HepG2 (cell line): ENCODE measurements around the gene PRAC1. TPM values are rescaled to one million over a fixed set of nuclear protein-coding genes. Genes with fewer than 3 reads are reported as not detected.

Source experiments
- EZH2 ChIP-seq: conservative IDR thresholded peaks from 2 replicates; pipeline ENCODE4 v1.6.1; 2012; ENCODE audit warnings: mild to moderate bottlenecking, low read depth, low read length, moderate library complexity
- GABPB1 ChIP-seq: IDR thresholded peaks from 2 replicates; pipeline ENCODE4 v1.6.1; 2016; ENCODE audit warnings: mild to moderate bottlenecking, missing genetic modification reagents, moderate library complexity, missing compliant biosample characterization
- GLI4 ChIP-seq: sonication (generic); formaldehyde crosslinking; IDR thresholded peaks from 2 replicates; pipeline ENCODE4 v1.5.1; 2020; ENCODE audit warnings: missing genetic modification reagents, mild to moderate bottlenecking, moderate library complexity, borderline replicate concordance
- HES4 ChIP-seq: sonication (generic); formaldehyde crosslinking; IDR thresholded peaks from 2 replicates; pipeline ENCODE4 v1.9.0; 2021; ENCODE audit warnings: mild to moderate bottlenecking, missing genetic modification reagents, borderline replicate concordance
- KDM1A ChIP-seq: IDR thresholded peaks from 2 replicates; pipeline ENCODE4 v1.6.1; 2016; ENCODE audit warnings: missing compliant biosample characterization
- LCORL ChIP-seq, 2 experiments: fragments of 450-650 bp in 1 of 2; sonication (generic) in 1 of 2; formaldehyde crosslinking in 1 of 2; IDR thresholded peaks; 2 replicates each; pipeline versions ENCODE4 v1.5.0 to v1.6.1; 2017 to 2020; ENCODE audit warnings: antibody characterized with exemption in 1 of 2, missing genetic modification reagents in 1 of 2
- PLRG1 ChIP-seq: fragments of 450-650 bp; conservative IDR thresholded peaks from 2 replicates; pipeline ENCODE4 v1.6.1; 2016
- RFXANK ChIP-seq: IDR thresholded peaks from 2 replicates; pipeline ENCODE4 v1.6.1; 2016
- SKI ChIP-seq: fragments of 450-650 bp; IDR thresholded peaks from one replicate; pipeline ENCODE4 v1.6.1; 2018; ENCODE audit warnings: mild to moderate bottlenecking; ENCODE audit not compliant: partially characterized antibody
- TARDBP ChIP-seq: sonication (generic); formaldehyde crosslinking; IDR thresholded peaks from 2 replicates; pipeline ENCODE4 v1.8.0; 2022; ENCODE audit warnings: mild to moderate bottlenecking, missing genetic modification reagents
- TBL1XR1 ChIP-seq: fragments of 150-350 bp; IDR thresholded peaks from 2 replicates; pipeline ENCODE4 v1.6.1; 2014; ENCODE audit warnings: borderline replicate concordance, low read length; ENCODE audit not compliant: partially characterized antibody
- TMF1 ChIP-seq: sonication (generic); formaldehyde crosslinking; IDR thresholded peaks from 2 replicates; pipeline ENCODE4 v1.8.1; 2022; ENCODE audit warnings: low read depth, missing genetic modification reagents
- ZNF224 ChIP-seq: sonication (generic); formaldehyde crosslinking; IDR thresholded peaks from 2 replicates; pipeline ENCODE4 v1.5.0; 2020; ENCODE audit warnings: mild to moderate bottlenecking, missing genetic modification reagents
- ZNF605 ChIP-seq: sonication (generic); formaldehyde crosslinking; IDR thresholded peaks from 2 replicates; pipeline ENCODE4 v1.8.0; 2022; ENCODE audit warnings: mild to moderate bottlenecking, missing genetic modification reagents
- ZNF644 ChIP-seq: IDR thresholded peaks from 2 replicates; pipeline ENCODE4 v1.6.1; 2016; ENCODE audit warnings: low read depth
- ZSCAN12 ChIP-seq: sonication (generic); formaldehyde crosslinking; IDR thresholded peaks from 2 replicates; pipeline ENCODE4 v1.9.0; 2021; ENCODE audit warnings: mild to moderate bottlenecking, missing genetic modification reagents
- polyA plus RNA-seq, 8 experiments: library from polyadenylated mRNA; depleted of rRNA in 3 of 8; stranded (reverse) in 7 of 8; unstranded in 1 of 8; fragments of >200 nt; fragmentation: Illumina TruSeq in 4 of 8; extraction: Trizol in 4 of 8; gene quantifications; 2 replicates each; pipeline versions ENCODE4 v1.2.1 to v1.2.3, GENCODE V29; 2011 to 2016; ENCODE audit warnings: low read depth in 4 of 8, missing spikeins in 1 of 8, mixed read lengths in 1 of 8; ENCODE audit not compliant: insufficient read depth in 1 of 8
- total RNA-seq, 5 experiments: library from RNA; depleted of rRNA; stranded (reverse); fragments of >200 nt; fragmentation: Illumina TruSeq; extraction: Trizol; gene quantifications; 2 replicates each; pipeline ENCODE4 v1.2.3, GENCODE V29; 2016; ENCODE audit warnings: low read depth in 1 of 5
- TF ChIP-seq, protein P1 (sequence below): sonication (generic); formaldehyde crosslinking; IDR thresholded peaks from 2 replicates; pipeline ENCODE4 v1.5.1; 2020; ENCODE audit warnings: mild to moderate bottlenecking, missing genetic modification reagents, moderate library complexity
- TF ChIP-seq, protein P2 (sequence below): sonication (generic); formaldehyde crosslinking; IDR thresholded peaks from 2 replicates; pipeline ENCODE4 v1.8.1; 2022; ENCODE audit warnings: low read depth, mild to moderate bottlenecking, missing genetic modification reagents
- TF ChIP-seq, protein P3 (sequence below): sonication (generic); formaldehyde crosslinking; conservative IDR thresholded peaks from 2 replicates; pipeline ENCODE4 v1.5.0; 2020; ENCODE audit warnings: missing genetic modification reagents
- TF ChIP-seq, protein P4 (sequence below): sonication (generic); formaldehyde crosslinking; conservative IDR thresholded peaks from 2 replicates; pipeline ENCODE4 v1.4.0; 2020; ENCODE audit warnings: missing genetic modification reagents

Gene PRAC1
- total and polyA plus RNA-seq, 2 of the 13 experiments (the other 11 are each of a cell fraction or from before 2014, with no cell fraction given) = not detected

DNA sequence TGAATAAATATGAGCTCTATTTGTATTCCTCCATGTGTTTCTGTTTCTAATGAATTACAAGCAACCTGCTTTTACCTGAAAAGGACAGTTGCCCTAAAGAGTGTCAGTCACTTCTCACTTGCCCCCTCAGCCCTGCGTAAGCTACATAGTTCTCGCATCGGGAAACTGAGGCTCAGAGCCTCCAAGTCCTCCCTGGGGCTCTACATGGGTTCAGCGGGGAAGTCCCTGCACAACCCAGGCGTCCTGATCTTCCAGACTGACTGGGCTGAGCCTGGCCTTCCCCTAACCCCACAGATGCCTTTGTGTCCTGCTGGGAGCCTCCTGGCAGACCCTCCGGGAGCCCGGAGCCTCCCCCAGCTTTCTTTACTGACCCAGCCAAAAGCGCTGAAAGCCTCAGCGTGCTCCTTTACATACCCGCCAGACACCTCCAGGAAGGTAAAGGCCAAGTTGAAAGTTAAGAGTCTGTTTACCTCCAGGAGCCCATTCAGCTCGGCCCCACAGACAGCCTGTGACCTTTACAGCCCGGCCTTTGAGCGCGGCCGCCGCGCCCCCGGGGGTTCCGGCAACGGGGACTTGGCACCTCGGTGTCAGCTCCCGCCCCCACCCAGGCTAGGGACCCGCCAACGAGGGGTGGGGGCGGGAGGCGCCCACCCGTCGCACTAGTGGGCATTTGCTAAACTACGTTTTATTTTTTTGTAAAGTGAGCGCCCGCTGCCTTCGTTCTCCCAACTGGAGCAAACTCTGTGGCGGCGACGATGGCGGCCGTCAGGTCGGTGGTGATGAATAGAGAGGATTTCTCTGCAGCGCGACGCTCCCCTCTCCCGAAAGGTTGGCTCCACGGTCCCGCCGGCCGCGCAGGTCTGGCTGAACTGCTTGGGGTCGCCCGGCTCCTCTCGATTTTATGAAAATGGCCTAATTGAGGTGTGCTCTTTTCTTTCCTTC, 10.6 kb upstream of the PRAC1 start (continued):
- TF ChIP-seq, protein P1, sequence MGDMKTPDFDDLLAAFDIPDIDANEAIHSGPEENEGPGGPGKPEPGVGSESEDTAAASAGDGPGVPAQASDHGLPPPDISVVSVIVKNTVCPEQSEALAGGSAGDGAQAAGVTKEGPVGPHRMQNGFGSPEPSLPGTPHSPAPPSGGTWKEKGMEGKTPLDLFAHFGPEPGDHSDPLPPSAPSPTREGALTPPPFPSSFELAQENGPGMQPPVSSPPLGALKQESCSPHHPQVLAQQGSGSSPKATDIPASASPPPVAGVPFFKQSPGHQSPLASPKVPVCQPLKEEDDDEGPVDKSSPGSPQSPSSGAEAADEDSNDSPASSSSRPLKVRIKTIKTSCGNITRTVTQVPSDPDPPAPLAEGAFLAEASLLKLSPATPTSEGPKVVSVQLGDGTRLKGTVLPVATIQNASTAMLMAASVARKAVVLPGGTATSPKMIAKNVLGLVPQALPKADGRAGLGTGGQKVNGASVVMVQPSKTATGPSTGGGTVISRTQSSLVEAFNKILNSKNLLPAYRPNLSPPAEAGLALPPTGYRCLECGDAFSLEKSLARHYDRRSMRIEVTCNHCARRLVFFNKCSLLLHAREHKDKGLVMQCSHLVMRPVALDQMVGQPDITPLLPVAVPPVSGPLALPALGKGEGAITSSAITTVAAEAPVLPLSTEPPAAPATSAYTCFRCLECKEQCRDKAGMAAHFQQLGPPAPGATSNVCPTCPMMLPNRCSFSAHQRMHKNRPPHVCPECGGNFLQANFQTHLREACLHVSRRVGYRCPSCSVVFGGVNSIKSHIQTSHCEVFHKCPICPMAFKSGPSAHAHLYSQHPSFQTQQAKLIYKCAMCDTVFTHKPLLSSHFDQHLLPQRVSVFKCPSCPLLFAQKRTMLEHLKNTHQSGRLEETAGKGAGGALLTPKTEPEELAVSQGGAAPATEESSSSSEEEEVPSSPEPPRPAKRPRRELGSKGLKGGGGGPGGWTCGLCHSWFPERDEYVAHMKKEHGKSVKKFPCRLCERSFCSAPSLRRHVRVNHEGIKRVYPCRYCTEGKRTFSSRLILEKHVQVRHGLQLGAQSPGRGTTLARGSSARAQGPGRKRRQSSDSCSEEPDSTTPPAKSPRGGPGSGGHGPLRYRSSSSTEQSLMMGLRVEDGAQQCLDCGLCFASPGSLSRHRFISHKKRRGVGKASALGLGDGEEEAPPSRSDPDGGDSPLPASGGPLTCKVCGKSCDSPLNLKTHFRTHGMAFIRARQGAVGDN (CRISPR knock-in tag) = peak; percentile 43
- TF ChIP-seq KDM1A (CRISPR knock-in tag) (no peak), ZNF605 (no peak; the same call in 1 of the 2 replicates), ZSCAN12 (CRISPR knock-in tag) (no peak), HES4 (CRISPR knock-in tag) (no peak), SKI (peak; percentile 95), LCORL (IDR thresholded peaks at IDR 0.05) (no peak), LCORL (CRISPR knock-in tag; IDR thresholded peaks at IDR 0.05) (0 out of 2 replicates have a peak, but pooled peaks have one; percentile 28), PLRG1 (no peak), RFXANK (CRISPR knock-in tag) (no peak), TARDBP (CRISPR knock-in tag) (no peak), EZH2 (no peak; the same call in none of the 2 replicates), TBL1XR1 (peak; percentile 59), ZNF644 (no peak), TMF1 (CRISPR knock-in tag) (no peak), ZNF224 (CRISPR knock-in tag) (no peak), GABPB1 (CRISPR knock-in tag) (peak; percentile 23; the same call in 1 of the 2 replicates), GLI4 (CRISPR knock-in tag) (no peak)
- TF ChIP-seq, protein P2, sequence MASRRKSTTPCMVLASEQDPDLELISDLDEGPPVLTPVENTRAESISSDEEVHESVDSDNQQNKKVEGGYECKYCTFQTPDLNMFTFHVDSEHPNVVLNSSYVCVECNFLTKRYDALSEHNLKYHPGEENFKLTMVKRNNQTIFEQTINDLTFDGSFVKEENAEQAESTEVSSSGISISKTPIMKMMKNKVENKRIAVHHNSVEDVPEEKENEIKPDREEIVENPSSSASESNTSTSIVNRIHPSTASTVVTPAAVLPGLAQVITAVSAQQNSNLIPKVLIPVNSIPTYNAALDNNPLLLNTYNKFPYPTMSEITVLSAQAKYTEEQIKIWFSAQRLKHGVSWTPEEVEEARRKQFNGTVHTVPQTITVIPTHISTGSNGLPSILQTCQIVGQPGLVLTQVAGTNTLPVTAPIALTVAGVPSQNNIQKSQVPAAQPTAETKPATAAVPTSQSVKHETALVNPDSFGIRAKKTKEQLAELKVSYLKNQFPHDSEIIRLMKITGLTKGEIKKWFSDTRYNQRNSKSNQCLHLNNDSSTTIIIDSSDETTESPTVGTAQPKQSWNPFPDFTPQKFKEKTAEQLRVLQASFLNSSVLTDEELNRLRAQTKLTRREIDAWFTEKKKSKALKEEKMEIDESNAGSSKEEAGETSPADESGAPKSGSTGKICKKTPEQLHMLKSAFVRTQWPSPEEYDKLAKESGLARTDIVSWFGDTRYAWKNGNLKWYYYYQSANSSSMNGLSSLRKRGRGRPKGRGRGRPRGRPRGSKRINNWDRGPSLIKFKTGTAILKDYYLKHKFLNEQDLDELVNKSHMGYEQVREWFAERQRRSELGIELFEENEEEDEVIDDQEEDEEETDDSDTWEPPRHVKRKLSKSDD (CRISPR knock-in tag) = no peak
- TF ChIP-seq, protein P3, sequence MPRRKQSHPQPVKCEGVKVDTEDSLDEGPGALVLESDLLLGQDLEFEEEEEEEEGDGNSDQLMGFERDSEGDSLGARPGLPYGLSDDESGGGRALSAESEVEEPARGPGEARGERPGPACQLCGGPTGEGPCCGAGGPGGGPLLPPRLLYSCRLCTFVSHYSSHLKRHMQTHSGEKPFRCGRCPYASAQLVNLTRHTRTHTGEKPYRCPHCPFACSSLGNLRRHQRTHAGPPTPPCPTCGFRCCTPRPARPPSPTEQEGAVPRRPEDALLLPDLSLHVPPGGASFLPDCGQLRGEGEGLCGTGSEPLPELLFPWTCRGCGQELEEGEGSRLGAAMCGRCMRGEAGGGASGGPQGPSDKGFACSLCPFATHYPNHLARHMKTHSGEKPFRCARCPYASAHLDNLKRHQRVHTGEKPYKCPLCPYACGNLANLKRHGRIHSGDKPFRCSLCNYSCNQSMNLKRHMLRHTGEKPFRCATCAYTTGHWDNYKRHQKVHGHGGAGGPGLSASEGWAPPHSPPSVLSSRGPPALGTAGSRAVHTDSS (CRISPR knock-in tag) = no peak
- TF ChIP-seq, protein P4, sequence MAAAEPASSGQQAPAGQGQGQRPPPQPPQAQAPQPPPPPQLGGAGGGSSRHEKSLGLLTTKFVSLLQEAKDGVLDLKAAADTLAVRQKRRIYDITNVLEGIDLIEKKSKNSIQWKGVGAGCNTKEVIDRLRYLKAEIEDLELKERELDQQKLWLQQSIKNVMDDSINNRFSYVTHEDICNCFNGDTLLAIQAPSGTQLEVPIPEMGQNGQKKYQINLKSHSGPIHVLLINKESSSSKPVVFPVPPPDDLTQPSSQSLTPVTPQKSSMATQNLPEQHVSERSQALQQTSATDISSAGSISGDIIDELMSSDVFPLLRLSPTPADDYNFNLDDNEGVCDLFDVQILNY (CRISPR knock-in tag) = no peak
